ENCODE data around the gene UEVLD.

DNA sequence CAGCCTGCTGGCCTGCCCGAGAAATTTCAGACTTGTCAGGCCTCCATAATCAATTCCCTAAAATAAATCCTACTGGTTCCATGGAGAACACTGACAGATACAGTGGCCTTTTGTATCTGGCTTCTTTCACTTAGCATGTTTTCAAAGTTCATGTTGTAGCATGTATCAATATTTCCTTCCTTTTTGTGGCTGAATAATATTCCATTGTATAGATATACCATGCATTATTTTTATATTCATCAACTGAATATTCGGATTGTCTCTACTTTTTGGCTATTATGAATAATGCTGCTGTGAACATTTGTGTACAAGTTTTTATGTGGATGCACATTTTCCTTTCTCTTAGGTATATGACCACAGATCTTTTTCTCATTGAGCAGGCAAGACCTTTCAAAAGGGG lies 35.2 kb upstream of the UEVLD start:
- TF ChIP-seq, protein P1, sequence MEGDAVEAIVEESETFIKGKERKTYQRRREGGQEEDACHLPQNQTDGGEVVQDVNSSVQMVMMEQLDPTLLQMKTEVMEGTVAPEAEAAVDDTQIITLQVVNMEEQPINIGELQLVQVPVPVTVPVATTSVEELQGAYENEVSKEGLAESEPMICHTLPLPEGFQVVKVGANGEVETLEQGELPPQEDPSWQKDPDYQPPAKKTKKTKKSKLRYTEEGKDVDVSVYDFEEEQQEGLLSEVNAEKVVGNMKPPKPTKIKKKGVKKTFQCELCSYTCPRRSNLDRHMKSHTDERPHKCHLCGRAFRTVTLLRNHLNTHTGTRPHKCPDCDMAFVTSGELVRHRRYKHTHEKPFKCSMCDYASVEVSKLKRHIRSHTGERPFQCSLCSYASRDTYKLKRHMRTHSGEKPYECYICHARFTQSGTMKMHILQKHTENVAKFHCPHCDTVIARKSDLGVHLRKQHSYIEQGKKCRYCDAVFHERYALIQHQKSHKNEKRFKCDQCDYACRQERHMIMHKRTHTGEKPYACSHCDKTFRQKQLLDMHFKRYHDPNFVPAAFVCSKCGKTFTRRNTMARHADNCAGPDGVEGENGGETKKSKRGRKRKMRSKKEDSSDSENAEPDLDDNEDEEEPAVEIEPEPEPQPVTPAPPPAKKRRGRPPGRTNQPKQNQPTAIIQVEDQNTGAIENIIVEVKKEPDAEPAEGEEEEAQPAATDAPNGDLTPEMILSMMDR (IDR thresholded peaks at IDR 0.05): no peak
- TF ChIP-seq POLR2A (IDR thresholded peaks at IDR 0.05): no peak

Data from esophagus squamous epithelium (tissue), 4 donors.